HEK293 (cell line): ENCODE data around the gene TMEM260.

ENCODE experiments used
- CTCF ChIA-PET: fragments of 350-600 bp; formaldehyde crosslinking; extraction: SDS; loops from one replicate; lab custom pipeline; 2021; ENCODE audit warnings: antibody characterized with exemption; lab: Yijun Ruan, JAX
- POLR2A ChIA-PET: fragments of 300-600 bp; formaldehyde crosslinking; extraction: SDS; loops from one replicate; lab custom pipeline; 2020; ENCODE audit warnings: antibody characterized with exemption, inconsistent platforms; lab: Yijun Ruan, JAX
- H3K27ac ChIP-seq: fragments of 200-500 bp; sonication (Bioruptor generic); 2 replicates; pipeline ENCODE4 v1.5.1; 2014; ENCODE audit warnings: low read depth, low read length, control low read depth, inconsistent platforms; ENCODE audit errors: extremely low read depth
- H3K36me3 ChIP-seq, 2 experiments: fragments of 200-500 bp in 1 of 2; sonication (Bioruptor generic) in 1 of 2; 1 replicate in 1 of 2; 2 replicates in 1 of 2; pipeline ENCODE4 v1.5.1; 2014 to 2017; ENCODE audit warnings: inconsistent platforms in 2 of 2, low read length in 2 of 2; ENCODE audit not compliant: control insufficient read depth in 2 of 2, insufficient read depth in 1 of 2
- H3K4me1 ChIP-seq: fragments of 200-500 bp; sonication (Bioruptor generic); 2 replicates; pipeline ENCODE4 v1.5.1; 2014; ENCODE audit warnings: mild to moderate bottlenecking, low read length, inconsistent platforms; ENCODE audit not compliant: control insufficient read depth, insufficient read depth
- H3K4me3 ChIP-seq: 2 replicates; pipeline ENCODE4 v1.5.1; 2011; ENCODE audit warnings: low read depth, mild to moderate bottlenecking, control low read depth, low read length, moderate library complexity
- H3K9me3 ChIP-seq: fragments of 200-500 bp; sonication (Bioruptor generic); 2 replicates; pipeline ENCODE4 v1.5.1; 2014; ENCODE audit warnings: low read depth, low read length, inconsistent platforms; ENCODE audit not compliant: control insufficient read depth, insufficient read depth
- EGR2 ChIP-seq: fragments of 450-650 bp; formaldehyde crosslinking; IDR thresholded peaks from 2 replicates; pipeline ENCODE4 v1.5.1; 2016; ENCODE audit warnings: low read depth, missing biosample characterization, missing genetic modification characterization
- GFI1B ChIP-seq: fragments of 450-650 bp; formaldehyde crosslinking; IDR thresholded peaks from 2 replicates; pipeline ENCODE4 v1.5.1; 2016; ENCODE audit warnings: missing biosample characterization, missing genetic modification characterization
- OVOL3 ChIP-seq: fragments of 450-650 bp; formaldehyde crosslinking; IDR thresholded peaks from 2 replicates; pipeline ENCODE4 v1.5.1; 2016; ENCODE audit warnings: missing biosample characterization, missing genetic modification characterization
- SETDB1 ChIP-seq: IDR thresholded peaks from one replicate; pipeline ENCODE4 v1.6.1; 2017; ENCODE audit warnings: mild to moderate bottlenecking, low read length, moderate library complexity, mixed read lengths; ENCODE audit not compliant: insufficient read length
- TCF7L2 ChIP-seq: IDR thresholded peaks from 2 replicates; pipeline ENCODE4 v1.6.1; 2011; ENCODE audit warnings: low read depth, mild to moderate bottlenecking, inconsistent platforms, low read length, moderate library complexity, borderline replicate concordance
- TRIM28 ChIP-seq: IDR thresholded peaks from 2 replicates; pipeline ENCODE4 v1.6.1; 2011; ENCODE audit warnings: low read length, control low read depth, borderline replicate concordance
- YY2 ChIP-seq: fragments of 450-650 bp; formaldehyde crosslinking; IDR thresholded peaks from 2 replicates; pipeline ENCODE4 v1.5.1; 2016; ENCODE audit warnings: missing biosample characterization, missing genetic modification characterization
- ZNF121 ChIP-seq: fragments of 450-650 bp; formaldehyde crosslinking; IDR thresholded peaks from 2 replicates; pipeline ENCODE4 v1.5.1; 2016; ENCODE audit warnings: missing biosample characterization, missing genetic modification characterization
- ZNF214 ChIP-seq: fragments of 450-650 bp; formaldehyde crosslinking; IDR thresholded peaks from 2 replicates; pipeline ENCODE4 v1.5.1; 2017; ENCODE audit warnings: missing biosample characterization, mild to moderate bottlenecking, missing genetic modification characterization, borderline replicate concordance
- ZNF221 ChIP-seq: fragments of 450-650 bp; formaldehyde crosslinking; IDR thresholded peaks from 2 replicates; pipeline ENCODE4 v1.5.1; 2017; ENCODE audit warnings: missing biosample characterization, missing genetic modification characterization, borderline replicate concordance
- ZNF423 ChIP-seq: fragments of 450-650 bp; formaldehyde crosslinking; IDR thresholded peaks from 2 replicates; pipeline ENCODE4 v1.5.1; 2016; ENCODE audit warnings: missing biosample characterization, missing genetic modification characterization
- ZNF530 ChIP-seq: fragments of 450-650 bp; formaldehyde crosslinking; IDR thresholded peaks from 2 replicates; pipeline ENCODE4 v1.5.1; 2016; ENCODE audit warnings: low read depth, missing biosample characterization, missing genetic modification characterization
- ZNF610 ChIP-seq: fragments of 450-650 bp; formaldehyde crosslinking; IDR thresholded peaks from 2 replicates; pipeline ENCODE4 v1.5.1; 2016; ENCODE audit warnings: missing biosample characterization, missing genetic modification characterization, borderline replicate concordance
- ZNF707 ChIP-seq: fragments of 450-650 bp; formaldehyde crosslinking; IDR thresholded peaks from 2 replicates; pipeline ENCODE4 v1.5.1; 2016; ENCODE audit warnings: missing biosample characterization, missing genetic modification characterization
- ZSCAN16 ChIP-seq: fragments of 450-650 bp; formaldehyde crosslinking; IDR thresholded peaks from 2 replicates; pipeline ENCODE4 v1.5.1; 2016; ENCODE audit warnings: missing biosample characterization, missing genetic modification characterization
- TF ChIP-seq, protein P1 (sequence below): fragments of 450-650 bp; formaldehyde crosslinking; IDR thresholded peaks from 2 replicates; pipeline ENCODE4 v1.5.1; 2016; ENCODE audit warnings: missing biosample characterization, missing genetic modification characterization
- TF ChIP-seq, protein P2 (sequence below): fragments of 450-650 bp; formaldehyde crosslinking; IDR thresholded peaks from 2 replicates; pipeline ENCODE4 v1.5.1; 2016; ENCODE audit warnings: missing biosample characterization, missing genetic modification characterization

The TMEM260 gene

DNA sequence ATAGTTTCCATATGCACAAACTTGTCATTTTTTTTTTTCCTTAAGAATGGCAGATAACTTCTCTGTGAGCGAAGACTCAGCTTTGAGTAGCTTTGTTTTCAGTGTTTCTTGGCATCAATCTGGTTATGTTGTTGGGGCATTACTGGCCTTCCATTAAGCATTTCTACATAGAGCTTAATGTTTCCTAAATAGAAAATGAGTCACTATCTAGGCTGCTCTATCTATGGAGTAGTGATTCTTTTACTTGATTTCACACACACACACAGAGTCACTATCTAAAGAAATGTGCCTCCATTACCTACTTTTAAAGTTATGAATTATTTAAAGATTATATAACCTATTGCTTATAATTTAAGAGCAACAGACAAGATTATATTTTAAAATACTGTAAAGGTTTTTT lies 53.9 kb downstream of the TMEM260 start:
- ChIA-PET POLR2A (interaction anchor here (1.1 kb wide), 1 partner anchor 54 kb away, joined by 3 read pairs; the partner anchor contains the start of gene TMEM260), CTCF (interaction anchor here (1.1 kb wide), 1 partner anchor 143 kb away, joined by 4 read pairs; no protein-coding TSS in a partner anchor)
- Histone ChIP-seq H3K4me1 (no peaks in the 10 kb centered on the region), H3K36me3 (peaks cover 43 to 47% of the 10 kb centered on the region in 2 experiments), H3K4me3 (no peak overlapping the region), H3K27ac (no peak overlapping the region), H3K9me3 (peaks cover 4% of the 10 kb centered on the region; the same call in 1 of the 2 replicates)
- TF ChIP-seq TRIM28 (no peak), ZNF221 (tag by site-specific recombination) (no peak), ZSCAN16 (tag by site-specific recombination) (no peak), ZNF121 (tag by site-specific recombination) (no peak), GFI1B (tag by site-specific recombination) (no peak), ZNF530 (no peak), TCF7L2 (no peak), YY2 (tag by site-specific recombination) (no peak), SETDB1 (no peak)
- TF ChIP-seq, protein P1, sequence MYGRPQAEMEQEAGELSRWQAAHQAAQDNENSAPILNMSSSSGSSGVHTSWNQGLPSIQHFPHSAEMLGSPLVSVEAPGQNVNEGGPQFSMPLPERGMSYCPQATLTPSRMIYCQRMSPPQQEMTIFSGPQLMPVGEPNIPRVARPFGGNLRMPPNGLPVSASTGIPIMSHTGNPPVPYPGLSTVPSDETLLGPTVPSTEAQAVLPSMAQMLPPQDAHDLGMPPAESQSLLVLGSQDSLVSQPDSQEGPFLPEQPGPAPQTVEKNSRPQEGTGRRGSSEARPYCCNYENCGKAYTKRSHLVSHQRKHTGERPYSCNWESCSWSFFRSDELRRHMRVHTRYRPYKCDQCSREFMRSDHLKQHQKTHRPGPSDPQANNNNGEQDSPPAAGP = no peak

GRCh38 chr14:56635041-56635440 lies 55.4 kb downstream of the TMEM260 start:
- TF ChIP-seq ZSCAN16 (tag by site-specific recombination) (no peak), OVOL3 (tag by site-specific recombination) (no peak)
- TF ChIP-seq, protein P2, sequence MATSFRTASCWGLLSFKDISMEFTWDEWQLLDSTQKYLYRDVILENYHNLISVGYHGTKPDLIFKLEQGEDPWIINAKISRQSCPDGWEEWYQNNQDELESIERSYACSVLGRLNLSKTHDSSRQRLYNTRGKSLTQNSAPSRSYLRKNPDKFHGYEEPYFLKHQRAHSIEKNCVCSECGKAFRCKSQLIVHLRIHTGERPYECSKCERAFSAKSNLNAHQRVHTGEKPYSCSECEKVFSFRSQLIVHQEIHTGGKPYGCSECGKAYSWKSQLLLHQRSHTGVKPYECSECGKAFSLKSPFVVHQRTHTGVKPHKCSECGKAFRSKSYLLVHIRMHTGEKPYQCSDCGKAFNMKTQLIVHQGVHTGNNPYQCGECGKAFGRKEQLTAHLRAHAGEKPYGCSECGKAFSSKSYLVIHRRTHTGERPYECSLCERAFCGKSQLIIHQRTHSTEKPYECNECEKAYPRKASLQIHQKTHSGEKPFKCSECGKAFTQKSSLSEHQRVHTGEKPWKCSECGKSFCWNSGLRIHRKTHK = no peak
- Histone ChIP-seq H3K9me3 (peaks cover 4% of the 10 kb centered on the region; the same call in 1 of the 2 replicates), H3K36me3 (peaks cover 45 to 55% of the 10 kb centered on the region in 2 experiments), H3K4me3 (no peak overlapping the region), H3K27ac (no peak overlapping the region), H3K4me1 (no peaks in the 10 kb centered on the region)
- ChIA-PET CTCF (interaction anchor here (0.6 to 1.0 kb wide), 3 partner anchors 18 to 280 kb away, joined by 3 to 5 read pairs (median 3); no protein-coding TSS in a partner anchor), POLR2A (no interaction called here)

DNA sequence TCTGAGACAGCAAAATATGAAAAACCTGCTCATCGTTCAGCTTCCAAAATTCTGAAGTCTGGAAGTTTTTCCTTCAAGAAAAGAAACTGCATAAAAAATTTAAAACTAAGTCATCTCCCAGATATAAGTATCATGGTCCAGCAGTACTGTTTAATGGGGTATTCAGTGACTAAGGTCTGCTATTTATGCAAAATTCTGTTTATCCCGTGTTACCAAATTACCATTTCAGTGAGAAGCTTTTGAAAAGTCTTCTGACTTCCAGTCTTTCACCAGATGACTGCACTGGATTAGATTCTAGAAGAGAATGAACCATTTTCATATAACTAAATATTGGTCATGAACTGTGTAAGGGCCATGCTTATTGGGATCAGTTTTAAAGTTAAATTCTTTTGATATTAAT lies 67.9 kb downstream of the TMEM260 start:
- TF ChIP-seq ZNF423 (tag by site-specific recombination) (no peak), ZNF707 (no peak), YY2 (tag by site-specific recombination) (no peak), EGR2 (tag by site-specific recombination) (no peak), ZNF610 (tag by site-specific recombination) (no peak), ZNF214 (tag by site-specific recombination) (no peak)
- TF ChIP-seq, protein P2 = no peak
- TF ChIP-seq, all 188 proteins: peak for 0
- CTCF ChIA-PET = interaction anchor here (2.0 kb wide), 1 partner anchor 12 kb away, joined by 8 read pairs; no protein-coding TSS in a partner anchor
- H3K4me3 ChIP-seq = no peak overlapping the region
- POLR2A ChIA-PET = no interaction called here
- H3K4me1 ChIP-seq = no peaks in the 10 kb centered on the region
- H3K9me3 ChIP-seq = no peaks in the 10 kb centered on the region
- H3K36me3 ChIP-seq = peaks cover 0 to 3% of the 10 kb centered on the region in 2 experiments; a peak in 2 of 3 replicates
- H3K27ac ChIP-seq = no peak overlapping the region
